HG02798 (cell line): ENCODE results near the gene PRAME.
"Not testable (repeated sequence)": the region's sequence is repeated elsewhere in the genome, so short reads cannot be mapped to it uniquely, and the experiment has no call there.

Experiments
- ATAC-seq: cut with Tn5 transposase; IDR thresholded peaks from one replicate; pipeline ENCODE4 v1.9.1; 2021; ENCODE audit warnings: mild to moderate bottlenecking; ENCODE audit not compliant: unreplicated experiment, poor library complexity

The PRAME gene

DNA sequence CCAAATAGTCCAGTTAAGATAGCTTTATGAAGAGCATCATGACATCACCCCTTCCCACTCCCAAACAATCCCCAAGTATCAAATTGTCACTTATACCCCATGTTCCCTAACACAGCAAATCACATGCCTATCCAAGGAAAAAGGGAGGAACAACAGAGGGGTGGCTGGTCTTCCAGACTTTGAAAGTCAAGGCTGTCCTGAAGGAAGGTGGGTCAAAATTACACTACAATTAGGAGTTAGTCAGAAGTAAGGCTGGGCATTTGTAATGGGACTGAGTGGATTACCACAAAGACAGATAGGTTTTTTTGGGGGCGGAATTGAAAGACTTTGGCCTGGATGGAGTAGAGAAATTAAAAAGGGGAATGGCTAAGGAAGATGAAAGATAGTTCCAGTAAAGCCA, 5.9 kb downstream of the PRAME start:
- ATAC-seq: no peak

DNA sequence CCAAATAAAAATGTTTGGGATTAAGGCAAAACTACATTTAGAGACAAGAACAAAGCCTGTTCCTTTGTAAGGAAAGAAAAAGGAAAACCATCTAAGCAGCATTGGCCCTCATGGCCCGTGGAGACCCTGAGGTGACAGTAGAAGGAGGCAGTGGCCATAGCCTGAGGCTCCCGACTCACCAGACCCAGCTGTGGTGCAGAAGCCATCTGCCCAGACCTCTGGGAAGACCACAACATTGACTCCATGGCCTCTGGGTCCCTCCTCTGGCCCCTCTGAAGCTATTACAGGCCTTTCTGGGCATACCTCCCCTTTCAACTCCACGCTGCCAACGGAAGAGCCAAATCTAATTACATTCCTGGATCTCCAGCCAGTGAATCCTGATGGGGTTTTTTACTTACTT, 6.4 kb downstream of the PRAME start:
- no peak for ATAC-seq

- ATAC-seq: no peak
Observed at GRCh38 chr22:22550789-22551434, 8.2 kb downstream of the PRAME start.

DNA sequence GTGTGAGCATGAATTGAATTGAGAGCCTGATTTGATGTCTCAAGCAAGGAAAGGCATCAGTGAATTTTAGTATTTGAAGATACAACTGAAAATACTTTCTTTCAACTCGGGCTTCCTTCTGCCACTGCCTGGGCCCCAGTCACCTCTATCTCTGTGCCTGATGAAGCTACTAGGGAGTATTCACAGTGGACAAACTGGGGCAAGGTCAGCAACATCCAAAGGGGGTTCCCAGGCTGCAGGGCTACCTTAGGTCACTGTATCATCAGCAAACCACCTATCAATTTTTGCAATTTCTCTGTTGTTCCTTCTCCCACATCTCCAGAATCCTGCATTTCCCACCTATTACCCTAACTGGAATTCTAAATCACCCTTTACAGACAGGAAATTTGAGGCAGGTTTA, 10.2 kb downstream of the PRAME start:
- no peak for ATAC-seq

DNA sequence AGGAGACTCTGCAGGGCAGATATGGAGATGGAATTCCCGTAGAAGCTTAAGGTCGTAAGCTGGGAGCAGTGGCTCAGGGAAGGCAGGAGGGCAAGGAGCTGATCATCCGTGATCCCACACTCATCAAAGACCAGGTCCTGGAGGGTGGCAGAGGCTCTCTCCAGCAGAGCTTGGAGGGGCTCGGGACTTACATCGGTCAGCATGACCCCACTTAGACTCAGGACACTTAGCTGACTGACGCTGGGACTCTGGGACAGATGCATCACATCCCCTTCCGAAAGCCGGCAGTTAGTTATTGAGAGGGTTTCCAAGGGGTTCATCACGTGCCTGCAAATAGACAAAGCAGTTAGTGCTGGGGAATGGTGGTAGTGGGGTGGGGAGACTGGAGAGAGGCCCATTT, 10.7 kb downstream of the PRAME start:
- ATAC-seq: no peak

DNA sequence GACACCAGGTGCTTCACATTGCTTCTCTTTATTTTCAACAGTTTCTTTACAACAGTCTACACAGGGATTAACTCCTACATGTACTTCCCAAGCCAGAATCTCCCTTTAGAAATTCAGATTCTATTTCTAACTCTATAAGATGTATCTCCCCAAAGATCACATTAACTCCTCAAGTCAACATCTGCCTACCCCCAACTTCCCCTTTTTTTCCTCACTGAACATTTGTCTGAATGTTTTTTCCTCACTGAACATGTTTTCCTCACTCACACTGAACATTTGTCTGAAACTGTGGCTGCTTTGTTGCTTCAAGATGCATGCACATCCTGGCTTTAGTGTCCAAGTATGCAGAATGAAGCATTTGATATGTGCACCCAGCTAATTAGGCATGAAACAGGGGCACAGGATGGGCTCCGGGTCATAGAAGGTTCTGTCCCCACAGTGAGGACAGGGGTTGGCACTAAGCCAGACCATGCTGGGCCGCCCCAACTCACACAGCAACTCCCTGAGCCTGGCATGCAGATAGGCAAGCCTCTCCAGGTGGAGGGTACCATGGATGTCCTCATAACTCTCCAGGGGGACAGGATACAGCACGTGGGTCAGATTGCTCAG, 11.3 kb downstream of the PRAME start:
- ATAC-seq: no peak

DNA sequence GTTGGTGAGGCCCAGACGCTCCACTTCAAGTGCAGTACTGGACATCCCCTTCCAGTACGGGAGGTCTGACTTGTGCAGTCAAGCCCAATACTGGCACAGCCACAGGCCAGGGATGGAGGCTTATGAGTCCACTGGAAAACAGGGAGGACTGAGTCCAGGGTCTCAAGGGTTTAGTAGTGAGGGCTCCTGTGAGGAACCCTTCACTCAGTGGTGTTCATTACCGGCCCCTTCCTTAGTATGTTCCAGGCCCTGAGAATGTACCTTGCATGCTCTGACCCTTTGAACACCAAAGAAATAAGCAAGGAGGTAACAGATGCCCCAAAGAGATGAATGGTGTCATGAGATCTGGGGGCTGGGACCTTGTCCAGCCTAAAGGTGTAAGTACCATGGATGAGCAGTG, 11.8 kb downstream of the PRAME start:
- no peak for ATAC-seq

GRCh38 chr22:22546490-22546889, 12.6 kb downstream of the PRAME start:
- ATAC-seq: no peak

GRCh38 chr22:22545084-22545483, 14.0 kb downstream of the PRAME start:
- no peak for ATAC-seq

GRCh38 chr22:22538226-22538989, 20.7 kb downstream of the PRAME start:
- no peak for ATAC-seq

- no peak for ATAC-seq
Observed at GRCh38 chr22:22536916-22537315, 22.1 kb downstream of the PRAME start.

- no peak for ATAC-seq
Observed at GRCh38 chr22:22536515-22536914, 22.6 kb downstream of the PRAME start.

- no peak for ATAC-seq
Observed at GRCh38 chr22:22535662-22536061, 23.4 kb downstream of the PRAME start.

DNA sequence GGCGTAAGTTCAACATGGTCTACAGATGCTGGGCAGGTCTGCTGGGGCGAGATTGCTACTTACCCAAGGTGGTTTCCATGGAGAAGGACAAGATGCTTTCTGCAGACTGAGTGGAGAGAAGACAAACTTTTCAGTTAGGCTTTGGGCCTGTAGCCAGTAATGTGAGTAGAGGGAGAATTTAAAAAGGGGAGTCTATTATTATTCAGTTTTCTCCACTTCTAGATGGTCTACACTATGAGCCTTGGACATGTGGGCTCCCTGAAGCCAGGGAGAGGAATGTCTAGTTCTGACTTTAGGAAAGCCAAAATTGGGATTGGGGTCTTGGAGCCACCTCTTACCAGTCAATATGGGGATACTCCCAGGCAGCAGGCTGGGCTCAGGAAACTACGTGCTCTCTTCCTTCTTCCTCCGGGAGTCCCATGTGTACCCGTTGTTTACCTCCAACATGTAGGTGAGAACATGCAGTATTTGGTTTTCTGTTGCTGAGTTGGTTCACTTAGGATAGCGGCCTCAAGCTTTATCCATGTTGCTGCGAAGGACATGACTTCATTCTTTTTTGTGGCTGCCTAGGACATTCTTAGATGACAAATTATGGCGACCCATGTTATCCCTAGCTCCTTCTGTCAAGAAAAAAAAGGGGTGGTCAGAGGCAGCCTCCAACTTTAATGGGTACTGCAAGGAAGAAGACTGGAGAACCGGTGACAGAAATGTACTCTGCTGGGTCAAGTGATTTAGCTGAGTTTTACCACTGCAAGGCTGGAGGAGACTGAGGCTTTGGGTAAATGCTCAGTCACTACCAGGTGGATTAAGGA, 24.3 kb downstream of the PRAME start:
- ATAC-seq: no peak

DNA sequence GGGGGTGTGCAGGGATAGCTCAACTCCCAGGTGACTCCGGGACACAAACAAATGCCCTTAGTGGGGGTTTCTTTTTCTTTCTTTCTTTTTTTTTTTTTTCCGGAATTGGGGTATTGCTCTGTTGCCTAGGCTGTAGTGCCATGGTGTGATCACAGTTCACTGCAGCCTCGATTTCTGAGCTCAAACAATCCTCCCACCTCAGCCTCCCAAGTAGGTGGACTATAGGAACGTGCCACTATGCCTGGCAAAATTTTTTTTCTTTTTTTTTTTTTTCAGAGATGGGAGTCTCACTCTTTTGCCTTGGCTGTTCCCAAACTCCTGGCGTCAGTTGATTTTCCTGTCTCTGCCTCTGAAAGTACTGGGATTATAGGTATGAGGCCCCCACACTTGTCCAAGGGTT, 25.2 kb downstream of the PRAME start:
- ATAC-seq: no peak

DNA sequence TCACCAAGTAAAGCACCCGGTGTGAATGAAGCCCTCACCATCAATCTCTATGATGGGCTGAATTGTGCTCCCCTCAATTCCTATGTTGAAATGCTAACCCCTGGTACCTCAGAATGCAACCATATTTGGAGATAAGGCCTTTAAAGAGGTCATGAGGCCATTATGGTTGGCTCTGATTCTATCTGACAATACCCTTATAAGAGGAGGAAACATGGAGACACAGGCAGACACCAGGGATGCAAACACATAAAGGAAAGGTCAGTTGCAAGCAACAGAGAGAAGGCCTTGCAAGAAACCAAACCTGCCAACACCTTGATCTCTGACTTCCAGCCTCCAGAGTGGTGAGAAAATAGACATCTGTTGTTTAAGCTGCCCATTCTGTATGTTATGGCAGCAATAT, 25.6 kb downstream of the PRAME start:
- no peak for ATAC-seq

- not testable (repeated sequence) for ATAC-seq
Observed at GRCh38 chr22:22532547-22533071, 26.5 kb downstream of the PRAME start.

DNA sequence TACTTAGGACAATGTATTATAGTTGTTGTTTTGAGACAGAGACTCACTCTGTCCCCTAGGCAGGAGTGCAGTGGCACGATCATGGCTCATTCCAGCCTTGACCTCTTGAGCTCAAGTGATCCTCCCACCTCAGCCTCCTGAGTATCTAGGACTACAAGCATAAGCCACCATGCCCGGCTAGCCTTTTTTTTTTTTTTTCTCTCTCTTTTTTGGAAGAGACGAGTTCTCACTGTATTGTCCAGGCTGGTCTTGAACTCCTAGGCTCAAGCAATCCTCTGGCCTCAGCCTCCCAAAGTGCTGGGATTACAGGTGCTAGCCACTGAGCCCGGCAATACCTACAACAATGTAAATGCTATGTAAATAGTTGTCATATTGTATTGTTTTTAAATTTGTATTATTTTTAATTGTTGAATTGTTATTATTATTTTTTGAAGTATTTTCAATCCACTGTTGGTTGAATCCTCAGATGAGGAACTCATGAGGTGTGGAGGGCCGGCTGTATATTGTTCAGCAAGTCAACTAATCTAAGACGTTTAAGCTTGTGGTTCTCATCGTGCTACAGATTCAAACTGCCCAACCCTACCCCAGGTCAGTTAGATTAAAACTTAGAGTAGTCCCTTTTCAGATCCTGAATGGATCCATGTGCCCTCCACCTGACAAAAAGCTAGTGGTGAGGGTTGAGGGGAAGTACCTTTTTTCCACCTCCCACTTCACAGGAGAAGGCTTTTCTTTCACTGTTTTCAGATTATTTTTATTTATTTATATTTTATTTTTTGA, 27.1 kb downstream of the PRAME start:
- ATAC-seq: no peak

GRCh38 chr22:22528780-22529179, 30.3 kb downstream of the PRAME start:
- ATAC-seq: no peak

DNA sequence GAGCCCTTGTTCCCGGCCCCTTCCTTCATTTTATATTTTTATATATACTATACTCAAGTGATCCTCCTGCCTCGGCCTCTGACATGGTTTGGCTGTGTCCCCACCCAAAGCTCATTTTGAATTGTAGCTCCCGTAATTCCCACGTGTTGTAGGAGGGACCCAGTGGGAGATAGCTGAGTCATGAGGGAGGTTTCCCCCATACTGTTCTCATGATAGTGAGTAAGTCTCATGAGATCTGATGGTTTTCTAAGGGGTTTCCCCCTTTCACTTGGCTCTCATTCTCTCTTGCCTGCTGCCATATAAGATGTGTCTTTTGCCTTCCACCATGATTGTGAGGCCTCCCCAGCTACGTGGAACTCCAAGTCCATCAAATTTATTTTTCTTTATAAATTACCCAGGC, 31.8 kb downstream of the PRAME start:
- ATAC-seq: no peak
